ENCODE results near the gene HBA1. TPM values are rescaled to one million over a fixed set of nuclear protein-coding genes. Genes with fewer than 3 reads are reported as not detected.
"Not testable (repeated sequence)": the region's sequence is repeated elsewhere in the genome, so short reads cannot be mapped to it uniquely, and the experiment has no call there.

The HBA1 gene
- polyA plus RNA-seq, 4 donors: 481 to 856 (median 780) TPM

- no peak for DNase-seq (ENCODE audit: low read depth in 4 of 4, low spot score in 2 of 4)
Measured at GRCh38 chr16:159136-159849, 17.2 kb upstream of the HBA1 start.

GRCh38 chr16:160242-160641, 16.2 kb upstream of the HBA1 start:
- DNase-seq (ENCODE audit: low read depth in 4 of 4, low spot score in 2 of 4): not testable (repeated sequence)

DNA sequence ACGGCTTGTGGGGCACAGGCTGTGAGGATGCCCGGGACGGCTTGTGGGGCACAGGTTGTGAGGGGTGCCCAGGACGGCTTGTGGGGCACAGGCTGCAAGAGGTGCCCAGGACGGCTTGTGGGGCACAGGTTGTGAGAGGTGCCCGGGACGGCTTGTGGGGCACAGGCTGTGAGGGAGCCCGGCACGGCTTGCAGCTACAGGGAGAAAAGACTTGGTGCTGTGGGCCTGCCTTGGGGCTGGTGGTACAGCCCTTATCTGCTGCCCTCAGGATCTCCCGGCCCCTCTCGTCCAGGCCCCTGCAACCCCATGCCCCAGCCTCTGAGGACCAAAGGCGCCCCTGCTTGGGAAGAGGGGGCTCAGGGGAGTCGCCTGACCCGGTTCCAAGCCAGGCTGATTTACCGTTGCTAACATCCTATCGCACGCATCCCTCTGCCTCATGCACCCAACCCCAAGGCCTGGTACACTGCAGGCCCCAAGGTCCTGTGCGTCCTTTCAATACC, 15.7 kb upstream of the HBA1 start:
- DNase-seq (ENCODE audit: low read depth in 4 of 4, low spot score in 2 of 4): no peak

GRCh38 chr16:162271-162991, 14.0 kb upstream of the HBA1 start:
- no peak for DNase-seq (ENCODE audit: low read depth in 4 of 4, low spot score in 2 of 4)

DNA sequence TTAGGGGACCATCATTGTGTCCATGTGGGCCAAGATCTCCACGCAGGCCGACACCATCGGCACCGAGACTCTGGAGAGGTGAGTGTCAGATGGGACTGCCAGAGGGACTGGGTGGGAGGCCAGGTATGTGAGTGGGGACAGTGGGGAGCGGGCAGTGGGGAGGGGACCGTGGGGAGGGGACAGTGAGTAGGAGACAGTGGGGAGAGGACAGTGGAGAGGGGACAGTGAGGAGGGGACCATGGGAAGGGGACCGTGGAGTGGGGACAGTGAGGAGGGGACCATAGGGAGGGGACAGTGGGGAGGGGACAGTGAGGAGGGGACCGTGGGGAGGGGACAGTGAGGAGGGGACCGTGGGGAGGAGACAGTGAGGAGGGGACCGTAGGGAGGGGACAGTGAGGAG, 13.3 kb upstream of the HBA1 start:
- DNase-seq (ENCODE audit: low read depth in 4 of 4, low spot score in 2 of 4): not testable (repeated sequence)

- not testable (repeated sequence) for DNase-seq (ENCODE audit: low read depth in 4 of 4, low spot score in 2 of 4)
Measured at GRCh38 chr16:163696-164095, 12.8 kb upstream of the HBA1 start.

DNA sequence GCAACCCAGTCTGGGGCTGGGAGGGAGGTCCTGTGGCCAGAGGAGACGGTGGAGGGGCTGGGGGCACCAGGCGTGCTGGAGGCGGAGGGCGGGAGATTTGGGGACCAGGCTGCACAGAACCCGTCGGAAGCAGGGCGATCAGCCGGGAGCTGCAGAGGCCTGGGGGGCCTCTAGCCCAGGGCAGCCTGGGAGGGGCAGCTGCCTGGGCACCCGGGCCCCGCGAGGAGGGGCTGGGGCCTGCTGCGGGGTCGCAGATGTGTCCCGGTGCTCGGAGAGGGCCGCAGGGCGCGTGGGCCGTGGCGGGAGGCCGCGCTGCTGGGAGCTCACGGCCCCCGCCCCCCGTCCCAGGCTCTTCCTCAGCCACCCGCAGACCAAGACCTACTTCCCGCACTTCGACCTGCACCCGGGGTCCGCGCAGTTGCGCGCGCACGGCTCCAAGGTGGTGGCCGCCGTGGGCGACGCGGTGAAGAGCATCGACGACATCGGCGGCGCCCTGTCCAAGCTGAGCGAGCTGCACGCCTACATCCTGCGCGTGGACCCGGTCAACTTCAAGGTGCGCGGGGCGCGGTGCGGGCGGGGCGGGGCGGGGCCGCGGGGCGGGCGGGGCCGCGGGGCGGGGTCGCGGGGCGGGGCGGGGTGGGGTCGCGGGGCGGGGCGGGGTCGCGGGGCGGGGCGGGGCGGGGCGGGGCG, 12.2 kb upstream of the HBA1 start:
- DNase-seq (ENCODE audit: low read depth in 4 of 4, low spot score in 2 of 4): not testable (repeated sequence)

- no peak for DNase-seq (ENCODE audit: low read depth in 4 of 4, low spot score in 2 of 4)
Measured at GRCh38 chr16:164827-165538, 11.5 kb upstream of the HBA1 start.

- DNase-seq (ENCODE audit: low read depth in 4 of 4, low spot score in 2 of 4): no peak
Measured at GRCh38 chr16:165539-166374, 10.7 kb upstream of the HBA1 start, which contains the start of gene HBM. Gene HBM (plus strand): TSS chr16:165978. CDS start chr16:165998, 20 bp downstream.

DNA sequence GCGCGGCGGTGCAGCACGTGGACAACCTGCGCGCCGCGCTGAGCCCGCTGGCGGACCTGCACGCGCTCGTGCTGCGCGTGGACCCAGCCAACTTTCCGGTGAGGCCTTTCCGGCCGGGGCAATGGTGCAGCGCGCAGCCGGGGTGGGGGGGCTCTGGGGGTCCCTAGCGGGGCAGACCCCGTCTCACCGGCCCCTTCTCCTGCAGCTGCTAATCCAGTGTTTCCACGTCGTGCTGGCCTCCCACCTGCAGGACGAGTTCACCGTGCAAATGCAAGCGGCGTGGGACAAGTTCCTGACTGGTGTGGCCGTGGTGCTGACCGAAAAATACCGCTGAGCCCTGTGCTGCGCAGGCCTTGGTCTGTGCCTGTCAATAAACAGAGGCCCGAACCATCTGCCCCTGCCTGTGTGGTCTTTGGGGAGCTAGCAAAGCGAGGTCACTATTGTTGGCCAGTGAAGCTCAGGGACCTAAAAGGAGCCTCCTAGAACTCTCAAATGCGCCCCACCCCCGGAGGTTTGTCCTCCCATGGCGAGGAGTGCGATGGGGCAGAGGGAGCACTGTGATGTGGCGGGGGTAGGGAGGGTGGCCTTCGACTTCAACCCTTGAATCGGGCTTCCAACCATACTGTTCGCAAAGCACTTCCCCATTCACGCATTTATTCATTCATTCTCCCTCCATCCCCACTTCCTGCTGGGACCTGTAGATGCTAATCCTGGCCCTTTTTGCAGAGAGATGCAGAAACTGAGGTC, 9.9 kb upstream of the HBA1 start:
- no peak for DNase-seq (ENCODE audit: low read depth in 4 of 4, low spot score in 2 of 4)

DNA sequence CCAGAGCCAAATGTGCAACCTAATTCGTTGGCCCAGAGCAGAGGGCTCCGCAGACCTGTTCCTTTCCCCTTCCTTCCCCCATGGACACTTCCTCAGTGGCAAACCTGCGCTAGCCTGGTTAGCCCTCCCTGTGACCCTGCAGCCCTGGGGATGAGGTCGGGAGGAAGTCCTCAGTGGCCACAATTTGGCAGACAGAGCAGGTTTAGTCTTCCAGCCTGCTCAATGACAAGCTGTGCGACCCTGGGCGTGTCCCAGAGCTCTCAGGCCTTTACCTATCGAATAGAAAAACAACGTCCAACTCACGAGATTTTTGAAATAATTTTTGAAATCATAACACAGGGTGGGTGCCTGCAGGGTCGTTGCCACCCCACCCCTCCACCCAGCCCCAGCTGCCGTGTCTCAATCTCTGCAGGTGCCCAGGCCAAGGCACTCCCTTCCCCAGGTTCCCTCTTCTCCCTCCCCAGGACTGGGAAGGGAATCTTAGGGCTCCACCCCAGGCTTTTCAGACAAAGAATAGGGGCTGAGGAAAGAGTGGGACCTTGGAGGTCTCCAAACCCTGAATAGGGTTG, 9.3 kb upstream of the HBA1 start:
- DNase-seq (ENCODE audit: low read depth in 4 of 4, low spot score in 2 of 4): no peak

DNA sequence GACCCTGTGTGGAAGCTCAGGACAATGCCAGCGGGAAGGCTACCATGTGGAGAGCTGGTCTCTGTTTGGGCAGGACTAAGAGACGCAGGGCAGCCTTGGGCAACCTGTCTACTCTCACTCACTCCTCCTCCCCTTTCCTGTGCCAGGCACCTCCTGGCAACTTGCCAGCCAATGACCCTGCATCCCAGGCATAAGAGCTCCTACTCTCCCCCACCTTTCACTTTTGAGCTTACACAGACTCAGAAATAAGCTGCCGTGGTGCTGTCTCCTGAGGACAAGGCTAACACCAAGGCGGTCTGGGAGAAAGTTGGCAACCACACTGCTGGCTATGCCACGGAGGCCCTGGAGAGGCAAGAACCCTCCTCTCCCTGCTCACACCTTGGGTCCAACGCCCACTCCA, 8.1 kb upstream of the HBA1 start:
- no peak for DNase-seq (ENCODE audit: low read depth in 4 of 4, low spot score in 2 of 4)

DNA sequence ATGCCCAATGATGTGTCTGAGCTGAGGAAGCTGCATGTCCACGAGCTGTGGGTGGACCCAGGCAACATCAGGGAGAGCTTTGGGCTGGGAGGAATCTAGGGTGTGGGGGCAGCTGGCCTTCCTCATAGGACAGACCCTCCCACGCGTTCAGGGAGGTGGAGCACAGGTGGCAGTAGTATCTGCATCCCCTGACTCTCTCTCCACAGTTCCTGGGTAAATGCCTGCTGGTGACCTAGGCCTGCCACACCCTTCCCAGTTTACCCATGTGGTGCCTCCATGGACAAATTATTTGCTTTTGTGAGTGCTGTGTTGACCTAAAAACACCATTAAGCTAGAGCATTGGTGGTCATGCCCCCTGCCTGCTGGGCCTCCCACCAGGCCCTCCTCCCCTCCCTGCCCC, 7.5 kb upstream of the HBA1 start:
- DNase-seq (ENCODE audit: low read depth in 4 of 4, low spot score in 2 of 4): no peak

GRCh38 chr16:170088-170507, 6.4 kb upstream of the HBA1 start:
- DNase-seq (ENCODE audit: low read depth in 4 of 4, low spot score in 2 of 4): not testable (repeated sequence)

- no peak for DNase-seq (ENCODE audit: low read depth in 4 of 4, low spot score in 2 of 4)
Measured at GRCh38 chr16:170788-171187, 5.7 kb upstream of the HBA1 start.

GRCh38 chr16:172374-172941, 4.0 kb upstream of the HBA1 start, which contains the start of gene HBA2:
Gene HBA2 (plus strand): TSS chr16:172876. CDS start chr16:172913, 37 bp downstream.
- DNase-seq (ENCODE audit: low read depth in 4 of 4, low spot score in 2 of 4): not testable (repeated sequence)

DNA sequence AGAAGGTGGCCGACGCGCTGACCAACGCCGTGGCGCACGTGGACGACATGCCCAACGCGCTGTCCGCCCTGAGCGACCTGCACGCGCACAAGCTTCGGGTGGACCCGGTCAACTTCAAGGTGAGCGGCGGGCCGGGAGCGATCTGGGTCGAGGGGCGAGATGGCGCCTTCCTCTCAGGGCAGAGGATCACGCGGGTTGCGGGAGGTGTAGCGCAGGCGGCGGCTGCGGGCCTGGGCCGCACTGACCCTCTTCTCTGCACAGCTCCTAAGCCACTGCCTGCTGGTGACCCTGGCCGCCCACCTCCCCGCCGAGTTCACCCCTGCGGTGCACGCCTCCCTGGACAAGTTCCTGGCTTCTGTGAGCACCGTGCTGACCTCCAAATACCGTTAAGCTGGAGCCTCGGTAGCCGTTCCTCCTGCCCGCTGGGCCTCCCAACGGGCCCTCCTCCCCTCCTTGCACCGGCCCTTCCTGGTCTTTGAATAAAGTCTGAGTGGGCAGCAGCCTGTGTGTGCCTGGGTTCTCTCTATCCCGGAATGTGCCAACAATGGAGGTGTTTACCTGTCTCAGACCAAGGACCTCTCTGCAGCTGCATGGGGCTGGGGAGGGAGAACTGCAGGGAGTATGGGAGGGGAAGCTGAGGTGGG, 3.1 kb upstream of the HBA1 start:
- not testable (repeated sequence) for DNase-seq (ENCODE audit: low read depth in 4 of 4, low spot score in 2 of 4)

Data from left renal cortex interstitium (tissue), 4 donors.